HL-60/S4 treated with phorbol 12-myristate 13-acetate at 8.2 ng/mL for 4 days and 3 days (cell line): Measurements from ENCODE around the gene CD22.

Experiments
- in situ Hi-C: fragments of 300-500 bp; cut with MboI; formaldehyde crosslinking; loops from 2 replicates; pipeline ENCODE4 v1.15.0; 2022; ENCODE audit warnings: low sequenced_read_pairs

CD22 gene

GRCh38 chr19:35295792-35296462, 33.1 kb upstream of the CD22 start:
- in situ Hi-C loops = no loop called here

- in situ Hi-C loops = no loop called here
Observed at GRCh38 chr19:35296644-35297514, 32.1 kb upstream of the CD22 start.

GRCh38 chr19:35297515-35297848, 31.5 kb upstream of the CD22 start:
- in situ Hi-C loops = no loop called here

- in situ Hi-C loops = no loop called here
Observed at GRCh38 chr19:35297922-35298321, 31.1 kb upstream of the CD22 start.

- in situ Hi-C loops = no loop called here
Observed at GRCh38 chr19:35298561-35298972, 30.4 kb upstream of the CD22 start.

- in situ Hi-C loops = no loop called here
Observed at GRCh38 chr19:35299523-35300338, 29.3 kb upstream of the CD22 start.

- in situ Hi-C loops = no loop called here
Observed at GRCh38 chr19:35300339-35300649, 28.7 kb upstream of the CD22 start.

GRCh38 chr19:35301961-35302360, 27.0 kb upstream of the CD22 start:
- in situ Hi-C loops = no loop called here

- in situ Hi-C loops = no loop called here
Observed at GRCh38 chr19:35302446-35302845, 26.5 kb upstream of the CD22 start.

- in situ Hi-C loops = no loop called here
Observed at GRCh38 chr19:35303357-35303915, 25.6 kb upstream of the CD22 start.

GRCh38 chr19:35304036-35304435, 25.0 kb upstream of the CD22 start:
- in situ Hi-C loops = no loop called here

- in situ Hi-C loops = no loop called here
Observed at GRCh38 chr19:35305181-35305580, 23.8 kb upstream of the CD22 start.

- in situ Hi-C loops = no loop called here
Observed at GRCh38 chr19:35306473-35307246, 22.3 kb upstream of the CD22 start.

- in situ Hi-C loops = no loop called here
Observed at GRCh38 chr19:35307931-35308330, 21.1 kb upstream of the CD22 start.

- in situ Hi-C loops = no loop called here
Observed at GRCh38 chr19:35308910-35309309, 20.1 kb upstream of the CD22 start.

GRCh38 chr19:35309481-35310279, 19.3 kb upstream of the CD22 start:
- in situ Hi-C loops = no loop called here

GRCh38 chr19:35310331-35310730, 18.7 kb upstream of the CD22 start:
- in situ Hi-C loops = no loop called here

GRCh38 chr19:35310811-35311465, 18.0 kb upstream of the CD22 start:
- in situ Hi-C loops = no loop called here

GRCh38 chr19:35311901-35312665, 16.9 kb upstream of the CD22 start:
- in situ Hi-C loops = no loop called here
